ENCODE results near the gene TESK1.

TESK1 gene

GRCh38 chr9:35653611-35654010, 48.5 kb downstream of the TESK1 start:
- Histone ChIP-seq H2BK5ac (ENCODE audit: low read length) (no peak overlapping the region), H4K8ac (ENCODE audit: low read depth, low read length) (no peak overlapping the region), H3K79me1 (ENCODE audit: low read length) (no peaks in the 10 kb centered on the region), H3K79me2 (ENCODE audit: control insufficient read depth, insufficient read depth, low read length) (no peaks in the 10 kb centered on the region), H4K5ac (ENCODE audit: low read length) (no peak overlapping the region), H3K4me1 (ENCODE audit: control insufficient read depth, low read depth, low read length) (no peaks in the 10 kb centered on the region), H3K27me3 (ENCODE audit: insufficient read depth, low read length, poor library complexity) (no peaks in the 10 kb centered on the region), H3K56ac (ENCODE audit: low read length) (no peak overlapping the region), H3K36me3 (ENCODE audit: control insufficient read depth, insufficient read depth, low read length) (no peaks in the 10 kb centered on the region), H2BK120ac (ENCODE audit: low read depth, low read length) (no peak overlapping the region), H3K9ac (ENCODE audit: low read length) (no peak overlapping the region), H2AK5ac (ENCODE audit: low read length) (no peak overlapping the region), H3K4ac (ENCODE audit: low read depth, low read length) (no peak overlapping the region), H3K27ac (ENCODE audit: low read depth, low read length) (no peak overlapping the region), H3K23ac (ENCODE audit: low read length) (no peak overlapping the region), H3K4me3 (ENCODE audit: low read length) (no peak overlapping the region), H2BK15ac (replicated peaks; ENCODE audit: low read depth) (no peak overlapping the region), H3K4me2 (ENCODE audit: low read length) (no peak overlapping the region), H3K18ac (ENCODE audit: low read length) (no peak overlapping the region)
- no CpG with 5 or more reads among the region's 2 CpGs for WGBS (ENCODE audit: extremely low coverage, insufficient coverage, low lambda C conversion rate)
- no peak for DNase-seq

- H3K36me3 ChIP-seq (ENCODE audit: control insufficient read depth, insufficient read depth, low read length): peaks cover 4% of the 10 kb centered on the region
- no peak overlapping the region for H3K23ac ChIP-seq (ENCODE audit: low read length)
- H3K79me2 ChIP-seq (ENCODE audit: control insufficient read depth, insufficient read depth, low read length): no peaks in the 10 kb centered on the region
- H3K9ac ChIP-seq (ENCODE audit: low read length): no peak overlapping the region
- H3K56ac ChIP-seq (ENCODE audit: low read length): no peak overlapping the region
- no peak overlapping the region for H3K4me2 ChIP-seq (ENCODE audit: low read length)
- H2BK15ac ChIP-seq (replicated peaks; ENCODE audit: low read depth): no peak overlapping the region
- H2BK120ac ChIP-seq (ENCODE audit: low read depth, low read length): no peak overlapping the region
- H3K4me3 ChIP-seq (ENCODE audit: low read length): no peak overlapping the region
- H3K27me3 ChIP-seq (ENCODE audit: insufficient read depth, low read length, poor library complexity): no peaks in the 10 kb centered on the region
- H2BK5ac ChIP-seq (ENCODE audit: low read length): no peak overlapping the region
- no peak for DNase-seq
- no peaks in the 10 kb centered on the region for H3K79me1 ChIP-seq (ENCODE audit: low read length)
- no peak overlapping the region for H4K5ac ChIP-seq (ENCODE audit: low read length)
- H2AK5ac ChIP-seq (ENCODE audit: low read length): no peak overlapping the region
- H3K18ac ChIP-seq (ENCODE audit: low read length): no peak overlapping the region
- H4K8ac ChIP-seq (ENCODE audit: low read depth, low read length): no peak overlapping the region
- no peak overlapping the region for H3K4ac ChIP-seq (ENCODE audit: low read depth, low read length)
- WGBS (ENCODE audit: extremely low coverage, insufficient coverage, low lambda C conversion rate): no CpG with 5 or more reads among the region's 17 CpGs
- no peak overlapping the region for H3K27ac ChIP-seq (ENCODE audit: low read depth, low read length)
- no peaks in the 10 kb centered on the region for H3K4me1 ChIP-seq (ENCODE audit: control insufficient read depth, low read depth, low read length)
Measured at GRCh38 chr9:35656348-35656747, 51.3 kb downstream of the TESK1 start.

- no peaks in the 10 kb centered on the region for H3K27me3 ChIP-seq (ENCODE audit: insufficient read depth, low read length, poor library complexity)
- no peaks in the 10 kb centered on the region for H3K79me1 ChIP-seq (ENCODE audit: low read length)
- no peak overlapping the region for H2BK120ac ChIP-seq (ENCODE audit: low read depth, low read length)
- H2BK5ac ChIP-seq (ENCODE audit: low read length): no peak overlapping the region
- no peak overlapping the region for H3K4ac ChIP-seq (ENCODE audit: low read depth, low read length)
- no peaks in the 10 kb centered on the region for H3K79me2 ChIP-seq (ENCODE audit: control insufficient read depth, insufficient read depth, low read length)
- H3K23ac ChIP-seq (ENCODE audit: low read length): no peak overlapping the region
- H3K36me3 ChIP-seq (ENCODE audit: control insufficient read depth, insufficient read depth, low read length): peaks cover 4% of the 10 kb centered on the region
- H3K4me2 ChIP-seq (ENCODE audit: low read length): peak overlapping the region; percentile 92
- WGBS (ENCODE audit: extremely low coverage, insufficient coverage, low lambda C conversion rate): no CpG with 5 or more reads among the region's 25 CpGs
- H3K56ac ChIP-seq (ENCODE audit: low read length): peak overlapping the region; percentile 80
- no peak overlapping the region for H4K8ac ChIP-seq (ENCODE audit: low read depth, low read length)
- no peaks in the 10 kb centered on the region for H3K4me1 ChIP-seq (ENCODE audit: control insufficient read depth, low read depth, low read length)
- no peak overlapping the region for H3K18ac ChIP-seq (ENCODE audit: low read length)
- DNase-seq: no peak
- H3K4me3 ChIP-seq (ENCODE audit: low read length): peak overlapping the region; percentile 47
- H3K9ac ChIP-seq (ENCODE audit: low read length): peak overlapping the region; percentile 76
- H2AK5ac ChIP-seq (ENCODE audit: low read length): no peak overlapping the region
- no peak overlapping the region for H4K5ac ChIP-seq (ENCODE audit: low read length)
- no peak overlapping the region for H2BK15ac ChIP-seq (replicated peaks; ENCODE audit: low read depth)
- no peak overlapping the region for H3K27ac ChIP-seq (ENCODE audit: low read depth, low read length)
Measured at GRCh38 chr9:35656831-35657545, 51.9 kb downstream of the TESK1 start.

GRCh38 chr9:35657546-35658136, 52.6 kb downstream of the TESK1 start, which contains the start of gene RMRP:
Gene RMRP (minus strand): TSS chr9:35658019.
- Histone ChIP-seq H3K4me2 (ENCODE audit: low read length) (peak within 1 kb of the TSS; percentile 92), H3K4me1 (ENCODE audit: control insufficient read depth, low read depth, low read length) (no peaks in the 10 kb centered on the region), H3K27ac (ENCODE audit: low read depth, low read length) (peak within 1 kb of the TSS; percentile 41), H3K79me1 (ENCODE audit: low read length) (peaks cover 2% of the 10 kb centered on the region), H2BK120ac (ENCODE audit: low read depth, low read length) (no peak within 1 kb of the TSS), H4K5ac (ENCODE audit: low read length) (no peak within 1 kb of the TSS), H3K4ac (ENCODE audit: low read depth, low read length) (peak within 1 kb of the TSS; percentile 73), H3K23ac (ENCODE audit: low read length) (no peak within 1 kb of the TSS), H2BK5ac (ENCODE audit: low read length) (peak within 1 kb of the TSS; percentile 31), H3K56ac (ENCODE audit: low read length) (peak within 1 kb of the TSS; percentile 96), H3K79me2 (ENCODE audit: control insufficient read depth, insufficient read depth, low read length) (no peaks in the 10 kb centered on the region), H3K27me3 (ENCODE audit: insufficient read depth, low read length, poor library complexity) (no peaks in the 10 kb centered on the region), H2BK15ac (replicated peaks; ENCODE audit: low read depth) (no peak within 1 kb of the TSS), H2AK5ac (ENCODE audit: low read length) (no peak within 1 kb of the TSS), H3K36me3 (ENCODE audit: control insufficient read depth, insufficient read depth, low read length) (peaks cover 4% of the 10 kb centered on the region), H3K18ac (ENCODE audit: low read length) (peak within 1 kb of the TSS; percentile 62), H4K8ac (ENCODE audit: low read depth, low read length) (no peak within 1 kb of the TSS), H3K4me3 (ENCODE audit: low read length) (peak within 1 kb of the TSS; percentile 80), H3K9ac (ENCODE audit: low read length) (peak within 1 kb of the TSS; percentile 91)
- DNase-seq: peak; percentile 100
- WGBS (ENCODE audit: extremely low coverage, insufficient coverage, low lambda C conversion rate): no CpG with 5 or more reads among the region's 42 CpGs

- Histone ChIP-seq H3K79me1 (ENCODE audit: low read length) (peaks cover 6% of the 10 kb centered on the region), H3K18ac (ENCODE audit: low read length) (peak within 1 kb of the TSS; percentile 62), H3K27ac (ENCODE audit: low read depth, low read length) (peak within 1 kb of the TSS; percentile 41), H3K4me1 (ENCODE audit: control insufficient read depth, low read depth, low read length) (no peaks in the 10 kb centered on the region), H2BK120ac (ENCODE audit: low read depth, low read length) (no peak within 1 kb of the TSS), H3K79me2 (ENCODE audit: control insufficient read depth, insufficient read depth, low read length) (no peaks in the 10 kb centered on the region), H3K23ac (ENCODE audit: low read length) (no peak within 1 kb of the TSS), H3K4me2 (ENCODE audit: low read length) (peak within 1 kb of the TSS; percentile 92), H3K9ac (ENCODE audit: low read length) (peak within 1 kb of the TSS; percentile 91), H3K36me3 (ENCODE audit: control insufficient read depth, insufficient read depth, low read length) (peaks cover 6% of the 10 kb centered on the region), H3K56ac (ENCODE audit: low read length) (peak within 1 kb of the TSS; percentile 96), H2BK15ac (replicated peaks; ENCODE audit: low read depth) (no peak within 1 kb of the TSS), H3K27me3 (ENCODE audit: insufficient read depth, low read length, poor library complexity) (no peaks in the 10 kb centered on the region), H4K5ac (ENCODE audit: low read length) (no peak within 1 kb of the TSS), H3K4me3 (ENCODE audit: low read length) (peak within 1 kb of the TSS; percentile 80), H4K8ac (ENCODE audit: low read depth, low read length) (no peak within 1 kb of the TSS), H2BK5ac (ENCODE audit: low read length) (peak within 1 kb of the TSS; percentile 31), H3K4ac (ENCODE audit: low read depth, low read length) (peak within 1 kb of the TSS; percentile 73), H2AK5ac (ENCODE audit: low read length) (no peak within 1 kb of the TSS)
- WGBS (ENCODE audit: extremely low coverage, insufficient coverage, low lambda C conversion rate): no CpG with 5 or more reads among the region's 67 CpGs
- DNase-seq: peak; percentile 87
Measured at GRCh38 chr9:35658137-35658967, 53.3 kb downstream of the TESK1 start, which contains the start of gene CCDC107. Gene CCDC107 (plus strand): TSS chr9:35658292. CDS start chr9:35658380, 88 bp downstream.

Data from mesendoderm (in vitro differentiated cells).